Spleen (tissue), 11 donors: Measurements from ENCODE around the gene CNDP1. TPM values are rescaled to one million over a fixed set of nuclear protein-coding genes. Genes with fewer than 3 reads are reported as not detected.

Experiments
- DNase-seq: peaks from one replicate; pipeline ENCODE4 v3.0.0-alpha.2; 2020
- H3K27ac ChIP-seq, 8 donors: fragments of 200-600 bp; sonication (generic) in 7 of 8; 1 replicate in 4 of 8; 2 replicates in 4 of 8; pipeline versions ENCODE4 v1.5.0 to v1.8.0; 2016 to 2021; ENCODE audit warnings: inconsistent platforms in 4 of 8, mild to moderate bottlenecking in 4 of 8, moderate library complexity in 1 of 8
- H3K27me3 ChIP-seq, 7 donors: fragments of 200-600 bp; sonication (generic) in 6 of 7; replicated peaks in 1 of 7; 1 replicate in 4 of 7; 2 replicates in 3 of 7; pipeline versions ENCODE4 v1.5.0 to v1.8.0; 2016 to 2021; ENCODE audit warnings: inconsistent platforms in 3 of 7, mild to moderate bottlenecking in 1 of 7
- H3K36me3 ChIP-seq, 6 donors: fragments of 200-600 bp; sonication (generic) in 5 of 6; 1 replicate in 4 of 6; 2 replicates in 2 of 6; pipeline versions ENCODE4 v1.5.0 to v1.8.0; 2016 to 2021; ENCODE audit warnings: inconsistent platforms in 2 of 6
- H3K4me1 ChIP-seq, 6 donors: fragments of 200-600 bp; sonication (generic) in 5 of 6; 1 replicate in 3 of 6; 2 replicates in 3 of 6; pipeline versions ENCODE4 v1.5.0 to v1.8.0; 2016 to 2021; ENCODE audit warnings: inconsistent platforms in 3 of 6
- H3K4me3 ChIP-seq, 8 donors: fragments of 200-600 bp; sonication (generic) in 7 of 8; 1 replicate in 4 of 8; 2 replicates in 4 of 8; pipeline versions ENCODE4 v1.5.0 to v1.8.0; 2016 to 2021; ENCODE audit warnings: inconsistent platforms in 4 of 8, mild to moderate bottlenecking in 4 of 8, moderate library complexity in 2 of 8
- H3K9me3 ChIP-seq, 8 donors: fragments of 200-600 bp; sonication (generic) in 7 of 8; 1 replicate in 4 of 8; 2 replicates in 4 of 8; pipeline versions ENCODE4 v1.5.0 to v1.8.0; 2016 to 2021; ENCODE audit warnings: inconsistent platforms in 4 of 8
- CTCF ChIP-seq, 11 experiments: fragments of 200-600 bp in 7 of 11; fragments of 450-650 bp in 4 of 11; sonication (generic) in 4 of 11; IDR thresholded peaks in 8 of 11; conservative IDR thresholded peaks in 3 of 11; 1 replicate in 7 of 11; 2 replicates in 4 of 11; pipeline versions ENCODE4 v1.4.0 to v1.8.0; 2016 to 2021; ENCODE audit warnings: antibody characterized with exemption in 11 of 11, inconsistent platforms in 4 of 11, mild to moderate bottlenecking in 1 of 11
- POLR2A ChIP-seq, 3 donors: fragments of 450-650 bp; IDR thresholded peaks; one replicate each; pipeline ENCODE4 v1.5.1; 2017; ENCODE audit warnings: antibody characterized with exemption in 3 of 3, mild to moderate bottlenecking in 1 of 3
- POLR2AphosphoS5 ChIP-seq, 3 donors: sonication (generic); formaldehyde crosslinking; IDR thresholded peaks; one replicate each; pipeline ENCODE4 v1.5.1; 2017; ENCODE audit warnings: antibody characterized with exemption in 3 of 3
- WGBS, 5 donors: extraction: QIAGEN DNeasy Blood & Tissue Kit in 3 of 5; methylation state at CpG; one replicate each; pipeline versions ENCODE4 v1.1.5 to v1.1.7; 2013 to 2018; 5-methylcytosine and 5-hydroxymethylcytosine counted together
- intact Hi-C: fragments of 100-400 bp; cut with DNase I; formaldehyde crosslinking; loops from one replicate; pipeline ENCODE4 v1.15.0; 2023; ENCODE audit warnings: low total_unique reads
- polyA plus RNA-seq, 3 donors: library from polyadenylated mRNA; stranded (reverse); fragments of 200-250 nt; gene quantifications; one replicate each; pipeline ENCODE4 v1.2.1, GENCODE V29; 2013
- total RNA-seq, 7 donors: library from RNA; depleted of rRNA in 3 of 7; stranded (reverse); fragments of >200 nt in 3 of 7; fragmentation: NEBNext Ultra II Directional in 4 of 7; extraction: Animal tissue kit (Norgen Biotek cat#: 25700) in 4 of 7; gene quantifications; one replicate each; pipeline versions ENCODE4 v1.1.0 to v1.2.1, GENCODE V29; 2016 to 2021
- donor health status: healthy with polysubstance abuse.
- donor health status: DM: no; HTN: no; CAD: no; lungs with moderate emphysema.
- donor health status: DM: no; HTN: no; CAD: no.
- donor health status: Bipolar disorder and iron deficiency.
- donor health status: healthy.
- donor health status: DM: no; HTN: no; CAD: no.
- donor health status: DM: yes; HTN: yes; CAD: no.

Gene CNDP1
- total and polyA plus RNA-seq, 10 donors, result 0.03 to 0.59 (median 0.18) TPM; not detected in 2

- intact Hi-C loops, result no loop called here
- DNase-seq, result peak; percentile 96
- H3K4me3 ChIP-seq, result peak overlapping the region; percentile 63 to 97 (median 90)
- H3K4me1 ChIP-seq, result peaks cover 18 to 57% (median 46%) of the 10 kb centered on the region in 6 donors
- H3K9me3 ChIP-seq, result peaks cover 0 to 3% (median 0%) of the 10 kb centered on the region in 8 donors
- peak overlapping the region; percentile 95 to 100 (median 98) for H3K27ac ChIP-seq
- H3K27me3 ChIP-seq, result no peaks in the 10 kb centered on the region
- no peak for TF ChIP-seq POLR2A (IDR thresholded peaks at IDR 0.05)
- TF ChIP-seq CTCF (IDR thresholded peaks at IDR 0.05 in 8 of 11, conservative IDR thresholded peaks at IDR 0.05 in 3 of 11), result peak in 3 of 11 experiments; percentile 21 to 32 (median 30)
- peak; percentile 36 to 81 (median 66) for TF ChIP-seq POLR2AphosphoS5 (IDR thresholded peaks at IDR 0.05)
- H3K36me3 ChIP-seq, result peaks cover 0 to 15% (median under 1%) of the 10 kb centered on the region in 6 donors
- 0 to 1% (median 1%) methylated on average over 17 to 44 of the region's 44 CpGs for WGBS, 5 donors
Measured at GRCh38 chr18:74598350-74599001, 64.2 kb downstream of the CNDP1 start.

- Histone ChIP-seq H3K27ac (no peak overlapping the region), H3K4me3 (no peak overlapping the region), H3K36me3 (no peaks in the 10 kb centered on the region), H3K27me3 (no peaks in the 10 kb centered on the region), H3K4me1 (peaks cover under 1 to 18% (median 8%) of the 10 kb centered on the region in 6 donors), H3K9me3 (no peaks in the 10 kb centered on the region)
- TF ChIP-seq POLR2AphosphoS5 (IDR thresholded peaks at IDR 0.05) (no peak), POLR2A (IDR thresholded peaks at IDR 0.05) (no peak), CTCF (IDR thresholded peaks at IDR 0.05 in 8 of 11, conservative IDR thresholded peaks at IDR 0.05 in 3 of 11) (no peak)
- intact Hi-C loops, result no loop called here
- no peak for DNase-seq
Measured at GRCh38 chr18:74604361-74604760, 70.1 kb downstream of the CNDP1 start.

GRCh38 chr18:74604774-74605173, 70.5 kb downstream of the CNDP1 start:
- H3K4me1 ChIP-seq, result peaks cover 0 to 15% (median 5%) of the 10 kb centered on the region in 6 donors
- H3K27ac ChIP-seq, result no peak overlapping the region

More at GRCh38 chr18:74604774-74605173, 70.5 kb downstream of the CNDP1 start:
- no peak for TF ChIP-seq CTCF (IDR thresholded peaks at IDR 0.05 in 8 of 11, conservative IDR thresholded peaks at IDR 0.05 in 3 of 11)
- no peak for TF ChIP-seq POLR2A (IDR thresholded peaks at IDR 0.05)
- TF ChIP-seq POLR2AphosphoS5 (IDR thresholded peaks at IDR 0.05), result no peak
- no peak for DNase-seq
- Histone ChIP-seq H3K36me3 (no peaks in the 10 kb centered on the region), H3K9me3 (no peaks in the 10 kb centered on the region), H3K27me3 (no peaks in the 10 kb centered on the region), H3K4me3 (no peak overlapping the region)
- intact Hi-C loops, result no loop called here
- WGBS, 5 donors, result 79 to 91% (median 81%) methylated on average over 4 of the region's 4 CpGs
